Retinal pigment epithelial cell (primary cell): ENCODE data around the gene ADNP.
A peak's percentile ranks its signal among the peaks of the same experiment; 100 is the strongest.
"Not testable (repeated sequence)": the region's sequence is repeated elsewhere in the genome, so short reads cannot be mapped to it uniquely, and the experiment has no call there.

Source experiments
- DNase-seq: peaks from one replicate; pipeline ENCODE4 v3.0.0-alpha.2; 2010; ENCODE audit warnings: low read depth
- H3K4me3 ChIP-seq: 2 replicates; pipeline ENCODE4 v1.5.1; 2011; ENCODE audit warnings: mild to moderate bottlenecking, low read length, control low read depth, moderate library complexity
- CTCF ChIP-seq: conservative IDR thresholded peaks from 2 replicates; pipeline ENCODE4 v1.5.1; 2011; ENCODE audit warnings: low read depth, low read length, control low read depth, inconsistent platforms

ADNP gene

DNA sequence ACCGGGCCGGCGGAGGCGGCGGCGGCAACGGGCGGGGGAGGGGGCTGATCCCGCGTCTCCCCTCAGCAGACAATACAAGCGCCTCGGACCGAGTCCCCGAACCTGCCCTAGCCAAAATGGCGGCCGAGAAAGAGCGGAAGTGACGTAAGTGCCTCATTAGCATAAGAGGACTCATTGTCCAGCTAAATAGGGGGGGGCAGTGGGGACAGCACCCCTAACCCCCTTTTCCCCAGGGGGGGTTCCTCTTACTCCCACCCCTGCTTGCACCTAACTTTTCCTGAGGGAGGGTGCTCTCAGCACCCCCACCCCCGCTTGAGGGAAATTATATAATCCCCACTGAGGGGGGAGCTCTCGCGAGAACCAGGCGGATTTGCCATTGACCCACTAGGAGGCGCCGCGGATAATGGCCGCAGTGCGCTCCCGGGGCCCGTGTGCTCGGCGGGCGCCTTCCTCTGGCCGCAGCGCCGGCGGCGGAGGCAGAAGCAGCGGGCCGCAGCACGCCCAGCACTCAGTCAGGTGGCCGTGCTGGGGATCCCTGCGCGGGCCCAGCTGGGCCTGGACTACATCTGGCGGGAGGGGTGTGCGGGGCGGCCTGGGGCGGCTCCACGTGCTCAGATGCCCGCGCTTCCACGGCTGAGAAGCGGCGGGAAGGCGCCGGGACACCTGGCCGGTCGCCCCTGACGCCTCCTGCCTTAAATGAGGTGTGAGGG is at the start of gene ADNP:
Gene ADNP (minus strand): TSS at position 132 of the 710 bp plus-strand sequence. CDS start 27,441 bp downstream, outside the sequence.
- TF ChIP-seq CTCF = peak; percentile 61
- H3K4me3 ChIP-seq = peak within 1 kb of the TSS; percentile 88
- DNase-seq = peak; percentile 79

GRCh38 chr20:50980071-50980681 is 48.9 kb upstream of the ADNP start:
- DNase-seq = peak; percentile 91
- no peak for TF ChIP-seq CTCF

DNA sequence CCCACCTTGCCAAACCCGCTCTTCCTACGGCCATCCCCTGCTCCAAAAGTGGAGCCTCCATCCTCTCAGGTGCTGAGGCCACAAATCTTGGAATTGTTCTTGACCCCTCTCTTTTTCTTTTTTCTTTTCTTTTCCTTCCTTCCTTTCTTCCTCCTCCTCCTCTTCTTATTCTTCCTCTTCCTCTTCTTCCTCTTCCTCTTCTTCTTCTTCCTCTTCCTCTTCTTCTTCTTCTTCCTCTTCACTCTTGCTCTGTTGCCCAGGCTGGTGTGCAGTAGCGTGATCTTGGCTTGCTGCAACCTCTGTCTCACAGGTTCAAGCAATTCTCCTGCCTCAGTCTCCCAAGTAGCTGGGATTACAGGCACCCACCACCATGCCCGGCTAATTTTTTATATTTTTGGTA is 47.3 kb upstream of the ADNP start:
- not testable (repeated sequence) for DNase-seq, H3K4me3 ChIP-seq

More at GRCh38 chr20:50980071-50980681, 48.9 kb upstream of the ADNP start:
- H3K4me3 ChIP-seq = no peak overlapping the region

DNA sequence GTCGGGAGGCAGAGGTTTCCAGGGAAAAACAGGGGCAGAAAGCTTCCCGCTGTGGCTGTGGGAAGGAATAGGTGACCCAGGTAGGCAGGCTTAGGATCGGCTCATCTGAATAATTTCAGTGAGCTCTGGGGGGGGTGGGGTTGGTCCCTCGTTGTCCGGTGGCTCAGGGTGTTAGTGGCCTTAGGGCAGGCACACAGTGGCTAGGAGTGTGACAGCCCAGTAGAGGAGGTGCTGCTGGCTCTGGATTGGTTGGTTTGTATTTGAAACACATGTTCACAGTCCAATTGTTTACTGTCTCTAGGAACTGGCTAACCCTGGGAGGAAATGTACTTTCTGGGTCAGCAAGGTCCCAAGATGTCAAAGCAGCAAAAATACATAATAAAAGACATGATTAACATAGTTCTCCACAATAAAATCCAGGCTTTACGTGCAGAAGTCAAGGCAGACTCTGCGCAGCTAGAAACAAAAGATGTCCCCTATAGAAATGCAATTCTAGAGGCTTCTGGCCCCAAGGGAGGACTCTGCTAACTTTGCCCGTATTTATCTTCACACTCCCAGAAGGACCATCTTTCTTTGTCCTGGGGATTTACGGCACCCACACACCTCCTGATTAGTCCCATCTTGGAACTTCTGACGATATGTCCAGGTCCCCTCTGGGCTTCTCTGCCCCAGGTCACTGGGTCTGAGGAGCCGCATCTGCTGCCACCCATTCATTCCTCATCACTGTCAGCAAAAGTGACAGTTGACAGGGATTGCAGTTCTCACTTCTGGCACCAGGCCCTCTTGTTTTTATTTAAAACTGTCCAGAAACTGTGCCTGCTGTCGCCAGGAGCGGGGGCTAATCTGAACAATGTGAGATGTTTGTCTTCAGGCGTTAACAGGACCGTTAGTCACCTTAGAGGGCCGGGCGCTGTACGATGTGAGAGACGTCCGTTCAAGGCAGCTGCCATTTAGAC is 46.1 kb upstream of the ADNP start:
- DNase-seq = no peak
- no peak for TF ChIP-seq CTCF
- no peak overlapping the region for H3K4me3 ChIP-seq

GRCh38 chr20:50975701-50976330 is 44.6 kb upstream of the ADNP start:
- no peak overlapping the region for H3K4me3 ChIP-seq
- DNase-seq = no peak
- TF ChIP-seq CTCF = no peak

DNA sequence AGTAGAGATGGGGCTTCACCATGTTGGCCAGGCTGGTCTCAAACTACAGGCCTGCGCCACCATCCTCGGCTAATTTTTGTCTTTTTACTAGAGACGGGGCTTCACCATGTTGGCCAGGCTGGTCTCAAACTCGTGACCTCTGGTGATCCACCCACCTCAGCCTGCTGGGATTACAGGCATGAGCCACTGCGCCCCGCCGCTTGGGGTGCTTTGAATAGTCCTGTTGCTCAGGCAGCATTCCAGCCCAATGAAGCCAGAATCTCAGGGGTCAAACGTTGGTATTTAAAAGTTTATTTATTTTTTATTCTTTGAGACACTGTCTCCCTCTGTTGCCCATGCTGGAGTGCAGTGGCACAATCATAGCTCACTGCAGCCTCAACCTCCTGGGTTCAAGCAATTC is 38.7 kb upstream of the ADNP start:
- no peak for TF ChIP-seq CTCF
- no peak overlapping the region for H3K4me3 ChIP-seq

GRCh38 chr20:50969435-50969834 is 38.2 kb upstream of the ADNP start:
- no peak overlapping the region for H3K4me3 ChIP-seq
- DNase-seq = no peak
- TF ChIP-seq CTCF = no peak

More for the DNA sequence above, 38.7 kb upstream of the ADNP start:
- no peak for DNase-seq
